K562 (cell line): ENCODE results near the gene ZC3H18. TPM values are rescaled to one million over a fixed set of nuclear protein-coding genes. Genes with fewer than 3 reads are reported as not detected.
A peak's percentile ranks its signal among the peaks of the same experiment; 100 is the strongest.

ENCODE experiments used
- BHLHE40 ChIP-seq: IDR thresholded peaks from 2 replicates; pipeline ENCODE4 v1.6.1; 2011; ENCODE audit warnings: low read length, improper control_type of control experiment
- CBFA2T2 ChIP-seq: fragments of 450-650 bp; conservative IDR thresholded peaks from 2 replicates; pipeline ENCODE4 v1.6.1; 2017; ENCODE audit warnings: mild to moderate bottlenecking
- CEBPZ ChIP-seq: fragments of 150-350 bp; IDR thresholded peaks from 2 replicates; pipeline ENCODE4 v1.6.1; 2014; ENCODE audit warnings: low read depth, mild to moderate bottlenecking, low read length, borderline replicate concordance
- FUS ChIP-seq: fragments of 200-400 bp; formaldehyde crosslinking; optimal IDR thresholded peaks from 2 replicates; pipeline ENCODE3; 2017; ENCODE audit warnings: low read depth, low read length
- HEY1 ChIP-seq: fragments of 250-450 bp; sonication (Bioruptor Pico); IDR thresholded peaks from 2 replicates; pipeline ENCODE4 v1.5.0; 2020; ENCODE audit warnings: mild to moderate bottlenecking, moderate library complexity, borderline replicate concordance
- KDM4B ChIP-seq, 2 experiments: fragments of 450-650 bp in 1 of 2; sonication (generic) in 1 of 2; IDR thresholded peaks; 2 replicates each; pipeline ENCODE4 v1.6.1; 2016 to 2017; ENCODE audit warnings: borderline replicate concordance in 2 of 2, antibody characterized with exemption in 1 of 2, low read depth in 1 of 2, mild to moderate bottlenecking in 1 of 2
- MECOM ChIP-seq: fragments of 250-450 bp; sonication (Bioruptor Pico); IDR thresholded peaks from 2 replicates; pipeline ENCODE4 v1.8.0; 2022; ENCODE audit warnings: inconsistent platforms
- NCOA1 ChIP-seq: fragments of 450-650 bp; IDR thresholded peaks from 2 replicates; pipeline ENCODE4 v1.6.1; 2016; ENCODE audit warnings: low read depth
- POLR2AphosphoS2 ChIP-seq: IDR thresholded peaks from 2 replicates; pipeline ENCODE4 v1.6.1; 2012; ENCODE audit warnings: low read length, improper control_type of control experiment
- RAD21 ChIP-seq, 2 experiments: fragments of 250-450 bp in 1 of 2; fragments of 450-650 bp in 1 of 2; sonication (Bioruptor Pico) in 1 of 2; formaldehyde crosslinking in 1 of 2; IDR thresholded peaks in 1 of 2; conservative IDR thresholded peaks in 1 of 2; 2 replicates each; pipeline versions ENCODE4 v1.4.0 to v1.8.0; 2020 to 2022; ENCODE audit warnings: mild to moderate bottlenecking in 2 of 2, moderate library complexity in 1 of 2
- SMAD1 ChIP-seq: fragments of 150-350 bp; IDR thresholded peaks from 2 replicates; pipeline ENCODE4 v1.6.1; 2014; ENCODE audit warnings: low read length, low read depth; ENCODE audit not compliant: partially characterized antibody
- SMAD4 ChIP-seq: fragments of 250-450 bp; sonication (Bioruptor Pico); conservative IDR thresholded peaks from 2 replicates; pipeline ENCODE4 v1.8.0; 2021; ENCODE audit warnings: inconsistent platforms, mild to moderate bottlenecking, moderate library complexity
- SPI1 ChIP-seq: IDR thresholded peaks from 2 replicates; pipeline ENCODE4 v1.6.1; 2011; ENCODE audit warnings: low read depth, low read length, control low read depth, borderline replicate concordance
- SRSF7 ChIP-seq: fragments of 200-400 bp; formaldehyde crosslinking; optimal IDR thresholded peaks from 2 replicates; pipeline ENCODE3; 2017; ENCODE audit warnings: mild to moderate bottlenecking, low read depth, low read length
- ZNF311 ChIP-seq: fragments of 250-450 bp; sonication (Bioruptor Pico); IDR thresholded peaks from 2 replicates; pipeline ENCODE4 v1.4.0; 2020; ENCODE audit warnings: mild to moderate bottlenecking, moderate library complexity
- polyA plus RNA-seq, 8 experiments: library from polyadenylated mRNA; depleted of rRNA in 4 of 8; stranded (reverse) in 5 of 8; unstranded in 3 of 8; fragments of >200 nt; fragmentation: Nextera tagmentation in 2 of 8; fragmentation: Illumina TruSeq in 1 of 8; extraction: Ambion mirVana in 2 of 8; extraction: Trizol in 1 of 8; gene quantifications; 2 replicates each; pipeline versions ENCODE4 v1.2.1 to v1.2.3, GENCODE V29; 2011 to 2014; ENCODE audit warnings: inconsistent platforms in 1 of 8, missing spikeins in 1 of 8
- total RNA-seq, 7 experiments: library from RNA; depleted of rRNA in 6 of 7; stranded (reverse); fragments of >200 nt in 6 of 7; fragmentation: Illumina TruSeq in 2 of 7; extraction: Trizol in 2 of 7; gene quantifications; 2 replicates each; pipeline versions ENCODE4 v1.2.1 to v1.2.3, GENCODE V29; 2011 to 2021; ENCODE audit warnings: low replicate concordance in 1 of 7
- TF ChIP-seq, protein P1 (sequence below): IDR thresholded peaks from 2 replicates; pipeline ENCODE4 v1.6.1; 2011; ENCODE audit not compliant: insufficient read length; ENCODE audit errors: extremely low read depth
- TF ChIP-seq, protein P2 (sequence below): fragments of 250-450 bp; sonication (Bioruptor Pico); IDR thresholded peaks from 2 replicates; pipeline ENCODE4 v1.5.0; 2022; ENCODE audit warnings: mild to moderate bottlenecking
- TF ChIP-seq, protein P3 (sequence below), 2 experiments: IDR thresholded peaks; 2 replicates each; pipeline ENCODE4 v1.6.1; 2011; ENCODE audit warnings: borderline replicate concordance in 1 of 2, control low read depth in 1 of 2, low read depth in 1 of 2, low read length in 1 of 2, mild to moderate bottlenecking in 1 of 2, mixed read lengths in 1 of 2, moderate library complexity in 1 of 2; ENCODE audit not compliant: insufficient read depth in 1 of 2, insufficient read length in 1 of 2, poor library complexity in 1 of 2, severe bottlenecking in 1 of 2; ENCODE audit errors: extremely low read depth in 1 of 2
- TF ChIP-seq, protein P4 (sequence below): fragments of 450-650 bp; IDR thresholded peaks from 2 replicates; pipeline ENCODE4 v1.6.1; 2016; ENCODE audit warnings: low read depth, mild to moderate bottlenecking, moderate library complexity

The ZC3H18 gene
- total and polyA plus RNA-seq, 9 of the 15 experiments (the other 6 are each of a cell fraction or from before 2014, with no cell fraction given), result 1.7 to 88.7 (median 26.9) TPM

GRCh38 chr16:88569614-88569984 lies 604 bp upstream of the ZC3H18 start (continued):
- TF ChIP-seq RAD21 (CRISPR knock-in tag; conservative IDR thresholded peaks at IDR 0.05 in 1 of 2, IDR thresholded peaks at IDR 0.05 in 1 of 2) (no peak), SPI1 (no peak), KDM4B (IDR thresholded peaks at IDR 0.05; ENCODE audit: borderline replicate concordance in 2 of 2, low read depth in 1 of 2) (no peak), ZNF311 (CRISPR knock-in tag) (no peak), FUS (no peak), BHLHE40 (no peak), NCOA1 (no peak), SMAD4 (no peak), MECOM (CRISPR knock-in tag) (no peak), HEY1 (no peak), CEBPZ (no peak), SRSF7 (no peak), SMAD1 (no peak), CBFA2T2 (no peak), POLR2AphosphoS2 (no peak)
- TF ChIP-seq, protein P1, sequence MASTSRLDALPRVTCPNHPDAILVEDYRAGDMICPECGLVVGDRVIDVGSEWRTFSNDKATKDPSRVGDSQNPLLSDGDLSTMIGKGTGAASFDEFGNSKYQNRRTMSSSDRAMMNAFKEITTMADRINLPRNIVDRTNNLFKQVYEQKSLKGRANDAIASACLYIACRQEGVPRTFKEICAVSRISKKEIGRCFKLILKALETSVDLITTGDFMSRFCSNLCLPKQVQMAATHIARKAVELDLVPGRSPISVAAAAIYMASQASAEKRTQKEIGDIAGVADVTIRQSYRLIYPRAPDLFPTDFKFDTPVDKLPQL, result no peak
- TF ChIP-seq, protein P2, sequence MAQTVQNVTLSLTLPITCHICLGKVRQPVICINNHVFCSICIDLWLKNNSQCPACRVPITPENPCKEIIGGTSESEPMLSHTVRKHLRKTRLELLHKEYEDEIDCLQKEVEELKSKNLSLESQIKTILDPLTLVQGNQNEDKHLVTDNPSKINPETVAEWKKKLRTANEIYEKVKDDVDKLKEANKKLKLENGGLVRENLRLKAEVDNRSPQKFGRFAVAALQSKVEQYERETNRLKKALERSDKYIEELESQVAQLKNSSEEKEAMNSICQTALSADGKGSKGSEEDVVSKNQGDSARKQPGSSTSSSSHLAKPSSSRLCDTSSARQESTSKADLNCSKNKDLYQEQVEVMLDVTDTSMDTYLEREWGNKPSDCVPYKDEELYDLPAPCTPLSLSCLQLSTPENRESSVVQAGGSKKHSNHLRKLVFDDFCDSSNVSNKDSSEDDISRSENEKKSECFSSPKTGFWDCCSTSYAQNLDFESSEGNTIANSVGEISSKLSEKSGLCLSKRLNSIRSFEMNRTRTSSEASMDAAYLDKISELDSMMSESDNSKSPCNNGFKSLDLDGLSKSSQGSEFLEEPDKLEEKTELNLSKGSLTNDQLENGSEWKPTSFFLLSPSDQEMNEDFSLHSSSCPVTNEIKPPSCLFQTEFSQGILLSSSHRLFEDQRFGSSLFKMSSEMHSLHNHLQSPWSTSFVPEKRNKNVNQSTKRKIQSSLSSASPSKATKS (CRISPR knock-in tag), result no peak
- TF ChIP-seq, protein P3, sequence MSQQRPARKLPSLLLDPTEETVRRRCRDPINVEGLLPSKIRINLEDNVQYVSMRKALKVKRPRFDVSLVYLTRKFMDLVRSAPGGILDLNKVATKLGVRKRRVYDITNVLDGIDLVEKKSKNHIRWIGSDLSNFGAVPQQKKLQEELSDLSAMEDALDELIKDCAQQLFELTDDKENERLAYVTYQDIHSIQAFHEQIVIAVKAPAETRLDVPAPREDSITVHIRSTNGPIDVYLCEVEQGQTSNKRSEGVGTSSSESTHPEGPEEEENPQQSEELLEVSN (IDR thresholded peaks at IDR 0.05; ENCODE audit: borderline replicate concordance in 1 of 2, extremely low read depth in 1 of 2, insufficient read depth in 1 of 2, insufficient read length in 1 of 2, low read depth in 1 of 2, low read length in 1 of 2, poor library complexity in 1 of 2, severe bottlenecking in 1 of 2), result peak in 1 of 2 experiments; percentile 10
- TF ChIP-seq, protein P4, sequence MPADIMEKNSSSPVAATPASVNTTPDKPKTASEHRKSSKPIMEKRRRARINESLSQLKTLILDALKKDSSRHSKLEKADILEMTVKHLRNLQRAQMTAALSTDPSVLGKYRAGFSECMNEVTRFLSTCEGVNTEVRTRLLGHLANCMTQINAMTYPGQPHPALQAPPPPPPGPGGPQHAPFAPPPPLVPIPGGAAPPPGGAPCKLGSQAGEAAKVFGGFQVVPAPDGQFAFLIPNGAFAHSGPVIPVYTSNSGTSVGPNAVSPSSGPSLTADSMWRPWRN, result no peak
